HG03139 (cell line): Measurements from ENCODE around the gene CCNK.

ENCODE experiments used
- ATAC-seq: cut with Tn5 transposase; IDR thresholded peaks from one replicate; pipeline ENCODE4 v1.9.1; 2021; ENCODE audit not compliant: unreplicated experiment

Gene CCNK

DNA sequence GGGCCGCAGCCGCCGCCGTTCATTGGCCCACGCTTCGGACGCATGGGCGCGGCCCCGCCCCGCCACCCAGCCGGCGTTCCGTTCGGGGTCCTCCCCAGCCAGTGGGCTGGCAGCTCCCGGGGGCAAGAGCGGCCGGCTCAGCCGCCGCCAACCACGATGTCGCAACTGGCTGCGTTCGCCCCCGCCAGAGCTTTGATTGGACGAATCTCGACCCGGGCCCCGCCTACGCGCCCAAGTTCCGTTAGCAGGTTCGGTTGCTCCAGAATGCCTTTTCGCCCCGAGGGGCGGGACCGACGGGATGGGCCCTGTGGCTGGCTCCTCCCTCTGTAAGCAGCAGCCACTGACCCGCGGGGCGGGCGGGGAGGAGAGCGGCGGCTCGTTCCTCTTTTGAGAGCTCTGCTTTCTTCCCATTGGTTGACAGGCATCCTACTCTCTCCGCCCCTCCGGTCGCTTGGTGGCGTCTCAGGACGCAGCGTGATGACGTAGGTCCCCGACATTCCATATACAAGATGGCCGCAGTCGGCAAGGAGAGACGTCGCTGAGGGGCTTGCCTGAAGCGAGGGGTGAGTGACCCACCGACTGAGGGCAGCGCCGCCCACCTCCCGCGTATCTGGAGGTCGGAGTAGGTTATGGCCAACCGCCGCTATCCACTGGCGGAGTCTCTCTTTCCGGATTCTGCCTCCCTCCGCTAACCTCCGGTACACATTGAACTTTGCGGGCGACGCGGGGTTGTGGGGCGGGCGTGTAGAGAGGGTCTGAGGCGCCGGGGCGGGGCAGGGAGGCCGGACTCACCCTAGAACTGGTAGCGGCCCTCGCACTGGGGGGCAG, at the start of gene CCNK:
CCNK (plus strand) TSS at position 493 of the 828 bp plus-strand sequence. CDS start 11,269 bp downstream, outside the sequence.
- ATAC-seq = peak; percentile 85

GRCh38 chr14:99431986-99432385, 49.2 kb upstream of the CCNK start:
- no peak for ATAC-seq

DNA sequence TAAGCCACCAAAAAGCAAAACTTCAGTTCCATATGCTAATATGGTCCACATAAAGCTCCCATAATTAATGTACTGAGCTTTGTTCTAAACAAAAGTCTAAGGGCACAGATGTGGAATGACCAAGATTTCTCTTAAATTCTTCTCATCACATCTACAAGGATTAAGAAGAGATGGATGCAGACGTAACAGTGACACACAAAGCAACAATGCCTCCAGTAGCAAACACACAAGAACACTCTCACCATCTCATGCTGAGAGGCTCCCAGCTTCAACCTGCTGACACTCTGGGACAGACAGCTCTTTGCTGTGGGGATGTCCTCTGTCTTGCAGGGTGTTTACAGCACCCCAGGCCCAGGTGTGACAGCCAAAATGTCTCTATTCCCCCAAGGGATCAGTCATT, 48.7 kb upstream of the CCNK start:
- no peak for ATAC-seq

DNA sequence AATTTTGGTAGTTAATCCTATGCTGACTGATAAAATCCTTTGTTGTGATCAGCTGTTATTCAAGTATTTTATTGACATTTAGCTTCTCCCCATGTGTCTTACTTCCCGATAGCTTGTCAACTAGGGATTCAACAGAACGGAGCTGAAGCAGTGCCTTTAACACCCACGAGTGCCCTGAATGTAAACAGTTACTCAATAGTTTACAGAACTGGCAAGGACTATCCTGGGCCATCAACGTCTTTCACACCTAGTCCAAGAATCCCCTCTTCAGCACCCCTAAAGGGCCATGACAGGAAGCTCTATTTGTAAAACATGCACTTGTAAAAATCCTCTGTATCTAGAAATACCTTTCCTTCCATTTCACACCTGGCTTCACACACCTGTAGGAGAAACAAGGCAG, 45.9 kb upstream of the CCNK start:
- ATAC-seq = no peak

GRCh38 chr14:99436247-99437180, 44.7 kb upstream of the CCNK start:
- ATAC-seq = no peak

- no peak for ATAC-seq
These were observed 43.5 kb upstream of the CCNK start for GRCh38 chr14:99437706-99438105.

DNA sequence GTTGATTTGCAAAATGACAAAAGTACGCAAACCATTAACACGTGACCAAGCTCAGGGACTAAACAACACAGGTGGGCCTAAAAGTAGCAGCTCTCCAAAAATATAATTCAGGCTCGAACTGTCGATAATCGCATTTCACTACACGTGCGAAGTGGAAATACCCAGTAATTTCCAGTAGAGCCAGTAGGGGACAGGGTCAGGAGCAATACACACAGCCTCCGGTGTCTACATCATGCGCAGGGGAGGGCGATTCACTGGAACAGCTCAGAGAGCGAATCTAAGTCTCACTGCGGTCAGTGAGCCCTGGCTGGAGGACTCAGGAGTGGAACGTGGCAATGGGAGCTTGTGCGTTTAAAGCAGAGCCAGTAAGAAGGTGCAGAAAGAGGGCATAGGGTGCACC, 40.9 kb upstream of the CCNK start:
- ATAC-seq = no peak

GRCh38 chr14:99441157-99441870, 39.9 kb upstream of the CCNK start:
- ATAC-seq = no peak

- ATAC-seq = no peak
These were observed 39.3 kb upstream of the CCNK start for GRCh38 chr14:99441918-99442317.

- no peak for ATAC-seq
These were observed 35.3 kb upstream of the CCNK start for GRCh38 chr14:99445931-99446330.

DNA sequence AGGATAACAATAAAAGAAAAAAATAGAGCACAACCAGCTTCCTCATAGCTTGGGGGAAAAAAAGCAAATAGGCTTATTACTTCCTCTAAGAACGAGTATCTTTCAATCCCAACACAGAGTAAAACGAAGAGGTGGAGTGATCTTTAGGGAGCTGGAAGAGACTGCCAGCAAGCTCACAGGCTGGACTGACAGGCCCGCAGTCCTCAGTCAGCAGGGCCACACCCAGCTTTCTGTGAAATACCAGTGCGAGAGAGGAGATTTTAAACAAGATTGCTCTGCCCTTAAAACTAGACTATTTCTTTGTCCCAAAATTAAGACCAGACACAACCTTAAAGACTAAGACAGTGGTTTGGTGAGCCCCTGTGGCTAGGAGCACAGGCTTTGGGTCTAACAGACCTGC, 33.5 kb upstream of the CCNK start:
- no peak for ATAC-seq

- no peak for ATAC-seq
These were observed 30.9 kb upstream of the CCNK start for GRCh38 chr14:99450266-99450665.

DNA sequence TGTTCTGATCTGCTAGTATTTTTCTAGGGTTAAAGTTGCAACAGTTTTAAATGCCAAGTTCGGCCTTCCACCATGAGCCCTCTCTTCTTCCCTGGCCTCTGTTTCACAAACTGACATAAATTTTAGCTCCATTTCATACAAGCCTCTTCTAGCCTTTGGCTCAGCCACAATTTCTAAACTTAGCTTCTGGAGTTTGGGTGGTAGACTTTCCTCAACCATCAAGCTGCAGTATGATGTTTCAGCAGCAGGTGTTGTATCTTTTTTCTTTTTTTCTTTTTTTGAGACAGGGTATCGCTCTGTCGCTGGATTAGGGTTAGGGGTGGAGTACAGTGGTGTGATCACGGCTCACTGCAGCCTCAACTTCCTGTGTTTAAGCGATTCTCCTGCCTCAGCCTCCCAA, 30.0 kb upstream of the CCNK start:
- no peak for ATAC-seq

GRCh38 chr14:99452968-99453367, 28.2 kb upstream of the CCNK start:
- no peak for ATAC-seq

DNA sequence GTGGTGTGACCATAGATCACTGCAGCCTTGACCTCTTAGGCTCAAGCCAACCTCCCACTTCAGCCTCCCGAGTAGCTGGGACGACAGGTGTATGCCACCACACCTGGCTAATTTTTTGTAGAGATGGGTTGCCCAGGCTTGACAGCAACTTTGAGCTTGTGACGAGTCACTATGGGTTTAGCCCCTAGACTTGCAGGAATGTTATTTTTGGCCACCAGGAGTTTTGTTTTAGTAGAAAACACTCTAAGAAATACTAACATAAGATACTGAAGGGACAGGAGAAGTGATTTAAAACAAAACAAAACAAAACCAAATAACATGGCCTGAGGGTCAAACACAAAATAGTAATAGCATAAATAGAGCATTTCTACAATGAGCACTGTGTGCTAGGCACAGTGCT, 27.0 kb upstream of the CCNK start:
- no peak for ATAC-seq

- no peak for ATAC-seq
These were observed 21.6 kb upstream of the CCNK start for GRCh38 chr14:99459481-99460100.

DNA sequence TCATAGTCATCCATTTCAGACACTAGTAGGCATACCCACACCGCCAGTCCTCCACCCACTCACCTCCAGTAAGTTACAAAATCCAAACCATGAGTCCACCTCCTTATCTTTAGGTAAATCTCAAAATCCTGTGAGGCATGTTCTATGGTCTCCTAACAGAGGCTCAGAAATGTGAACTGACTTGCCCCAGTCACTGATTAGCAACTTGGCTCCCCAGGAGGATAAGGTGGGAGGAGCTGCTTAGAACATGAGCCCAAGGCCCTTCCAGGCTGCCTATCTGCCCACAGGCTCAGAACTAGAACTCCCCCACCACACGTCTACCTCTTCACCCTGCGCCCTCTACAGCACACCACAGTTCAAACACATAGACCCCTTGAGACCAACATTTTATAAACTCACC, 20.4 kb upstream of the CCNK start:
- ATAC-seq = no peak

GRCh38 chr14:99461411-99462085, 19.7 kb upstream of the CCNK start:
- ATAC-seq = no peak

DNA sequence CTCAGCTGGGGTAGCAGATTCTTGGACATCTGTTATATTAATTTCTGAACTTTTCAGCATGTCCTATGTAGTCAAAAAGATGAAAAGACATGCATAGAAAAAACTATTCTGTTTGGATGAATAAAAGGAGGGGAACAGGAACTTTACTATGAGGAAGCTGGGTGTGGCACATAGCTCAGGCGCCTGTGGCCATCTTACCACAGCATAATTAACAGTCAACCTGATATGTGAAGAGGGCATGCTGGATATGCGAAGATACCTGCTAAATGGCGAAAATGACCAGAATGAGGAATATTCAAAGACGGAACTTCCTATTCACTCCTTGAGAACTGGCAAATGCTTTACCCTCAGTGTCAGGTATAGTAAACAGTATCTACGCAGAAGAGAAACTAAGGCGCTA, 19.0 kb upstream of the CCNK start:
- no peak for ATAC-seq

DNA sequence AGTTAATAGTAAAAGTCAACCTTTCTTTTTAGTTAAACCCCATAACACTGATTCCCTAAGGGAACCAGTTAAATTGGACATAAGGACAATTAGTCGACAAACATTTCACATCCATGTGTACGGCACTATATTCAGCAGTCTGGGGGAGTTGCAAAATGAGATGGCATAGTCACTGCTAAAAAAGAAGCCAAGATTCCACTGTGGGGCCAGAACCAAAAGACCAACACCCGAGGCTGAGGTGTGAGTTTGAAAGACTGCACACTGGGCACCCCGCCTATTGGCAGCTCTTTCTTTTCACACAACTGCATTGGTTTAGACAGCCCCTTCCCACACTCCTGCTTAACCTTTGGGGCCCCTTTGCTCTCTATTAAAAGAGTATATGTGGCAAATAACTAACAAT, 17.2 kb upstream of the CCNK start:
- ATAC-seq = no peak
